ENCODE measurements around the gene GMDS.

DNA sequence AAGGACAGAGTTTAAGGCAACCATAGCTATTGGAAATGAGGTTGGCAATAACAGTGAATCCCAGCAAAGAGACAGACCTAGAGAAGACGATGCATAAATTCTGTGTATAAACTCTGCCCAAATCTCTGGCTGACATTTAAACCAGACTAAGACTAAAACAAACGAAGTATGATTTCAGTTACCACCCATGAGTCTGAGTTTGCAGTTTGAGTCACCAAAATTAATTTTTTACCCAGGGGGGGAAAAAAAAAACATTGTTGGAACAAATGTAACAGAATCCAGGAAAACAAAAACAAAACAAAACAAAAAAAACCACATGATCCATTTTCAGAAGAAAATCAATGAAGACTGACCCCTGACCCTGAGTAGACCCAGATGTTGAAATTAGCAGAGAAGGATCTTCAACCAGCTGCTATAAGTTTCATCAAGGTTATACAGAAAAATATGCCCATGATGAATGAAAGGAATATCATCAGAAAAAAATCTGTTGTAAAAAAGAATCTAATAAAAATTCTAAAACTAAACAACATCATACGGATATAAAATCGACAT is 190.8 kb downstream of the GMDS start:
- TF ChIP-seq, protein P1, sequence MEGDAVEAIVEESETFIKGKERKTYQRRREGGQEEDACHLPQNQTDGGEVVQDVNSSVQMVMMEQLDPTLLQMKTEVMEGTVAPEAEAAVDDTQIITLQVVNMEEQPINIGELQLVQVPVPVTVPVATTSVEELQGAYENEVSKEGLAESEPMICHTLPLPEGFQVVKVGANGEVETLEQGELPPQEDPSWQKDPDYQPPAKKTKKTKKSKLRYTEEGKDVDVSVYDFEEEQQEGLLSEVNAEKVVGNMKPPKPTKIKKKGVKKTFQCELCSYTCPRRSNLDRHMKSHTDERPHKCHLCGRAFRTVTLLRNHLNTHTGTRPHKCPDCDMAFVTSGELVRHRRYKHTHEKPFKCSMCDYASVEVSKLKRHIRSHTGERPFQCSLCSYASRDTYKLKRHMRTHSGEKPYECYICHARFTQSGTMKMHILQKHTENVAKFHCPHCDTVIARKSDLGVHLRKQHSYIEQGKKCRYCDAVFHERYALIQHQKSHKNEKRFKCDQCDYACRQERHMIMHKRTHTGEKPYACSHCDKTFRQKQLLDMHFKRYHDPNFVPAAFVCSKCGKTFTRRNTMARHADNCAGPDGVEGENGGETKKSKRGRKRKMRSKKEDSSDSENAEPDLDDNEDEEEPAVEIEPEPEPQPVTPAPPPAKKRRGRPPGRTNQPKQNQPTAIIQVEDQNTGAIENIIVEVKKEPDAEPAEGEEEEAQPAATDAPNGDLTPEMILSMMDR (IDR thresholded peaks at IDR 0.05), result no peak
- no peak for TF ChIP-seq POLR2A (IDR thresholded peaks at IDR 0.05)

Measured in heart left ventricle (tissue), 13 donors.